Esophagus (tissue), 2 donors: ENCODE results near the gene VENTX. TPM values are rescaled to one million over a fixed set of nuclear protein-coding genes. Genes with fewer than 3 reads are reported as not detected.

Experiments
- H3K27ac ChIP-seq, 2 donors: one replicate each; pipeline ENCODE4 v1.5.1; 2013; ENCODE audit warnings: low read depth in 2 of 2, mild to moderate bottlenecking in 2 of 2, inconsistent platforms in 1 of 2, low read length in 1 of 2, moderate library complexity in 1 of 2
- H3K27me3 ChIP-seq, 2 donors: one replicate each; pipeline ENCODE4 v1.6.1; 2013; ENCODE audit warnings: low read length in 2 of 2, control low read depth in 1 of 2, mild to moderate bottlenecking in 1 of 2; ENCODE audit not compliant: insufficient read depth in 2 of 2, control insufficient read depth in 1 of 2
- H3K36me3 ChIP-seq, 2 donors: one replicate each; pipeline ENCODE4 v1.6.1; 2013; ENCODE audit warnings: low read length in 1 of 2; ENCODE audit not compliant: control insufficient read depth in 2 of 2, insufficient read depth in 2 of 2
- H3K4me1 ChIP-seq, 2 donors: one replicate each; pipeline ENCODE4 v1.6.1; 2013; ENCODE audit warnings: low read length in 1 of 2; ENCODE audit not compliant: control insufficient read depth in 2 of 2, insufficient read depth in 2 of 2
- H3K4me3 ChIP-seq, 2 donors: one replicate each; pipeline ENCODE4 v1.5.1; 2013; ENCODE audit warnings: low read length in 2 of 2, mild to moderate bottlenecking in 2 of 2, low read depth in 1 of 2, moderate library complexity in 1 of 2
- H3K9me3 ChIP-seq, 2 donors: one replicate each; pipeline ENCODE4 v1.6.1; 2013; ENCODE audit warnings: mild to moderate bottlenecking in 2 of 2, low read depth in 1 of 2, low read length in 1 of 2, moderate library complexity in 1 of 2; ENCODE audit not compliant: control insufficient read depth in 2 of 2, insufficient read depth in 1 of 2
- WGBS, 2 donors: extraction: QIAGEN DNeasy Blood & Tissue Kit; methylation state at CpG; one replicate each; pipeline ENCODE4 v1.1.7; 2013; 5-methylcytosine and 5-hydroxymethylcytosine counted together
- polyA plus RNA-seq, 2 donors: library from polyadenylated mRNA; stranded (reverse); fragments of 200-250 nt; gene quantifications; one replicate each; pipeline ENCODE4 v1.2.3, GENCODE V29; 2013
- donor health status: healthy with polysubstance abuse.
- donor health status: Bipolar disorder and iron deficiency.

Gene VENTX
- polyA plus RNA-seq, 2 donors = 0.12 to 0.37 TPM

DNA sequence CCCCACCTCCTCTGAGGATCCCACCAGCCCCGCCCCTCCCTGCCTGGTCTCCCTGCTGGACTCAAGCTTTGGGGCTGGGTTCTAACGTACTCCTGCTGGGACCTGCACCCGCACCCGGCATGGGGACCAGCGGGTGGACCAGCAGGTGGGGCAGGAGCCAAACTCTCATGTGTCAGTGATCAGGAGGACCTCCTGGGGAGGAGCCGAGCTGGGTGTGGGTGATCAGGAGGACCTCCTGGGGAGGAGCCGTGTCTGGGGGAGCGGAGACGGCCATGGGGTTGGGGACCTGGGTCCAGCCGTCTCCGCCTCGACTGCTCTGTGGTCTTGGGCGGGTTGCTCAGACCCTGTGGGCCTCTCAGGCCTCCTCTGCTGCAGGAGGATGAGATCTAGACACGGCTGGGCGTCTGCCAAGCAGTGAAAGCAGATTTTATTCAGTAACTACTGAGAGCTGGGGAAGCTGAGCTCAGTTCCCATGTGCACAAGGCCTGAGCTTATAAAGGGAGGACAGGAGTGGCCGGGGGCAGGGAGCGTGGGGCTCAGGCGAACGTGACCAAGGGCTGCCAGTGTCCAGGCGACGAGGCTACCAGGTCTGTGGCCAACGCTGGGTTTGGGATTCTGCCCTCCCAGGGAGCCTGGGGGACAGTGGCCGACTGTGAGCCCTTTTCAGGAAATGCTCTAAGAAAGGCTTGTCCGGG, 41.3 kb upstream of the VENTX start:
- Histone ChIP-seq H3K27me3 (no peaks in the 10 kb centered on the region), H3K9me3 (peaks cover 0 to 6% of the 10 kb centered on the region in 2 donors), H3K36me3 (no peaks in the 10 kb centered on the region), H3K27ac (no peak overlapping the region), H3K4me1 (no peaks in the 10 kb centered on the region), H3K4me3 (no peak overlapping the region)
- 74 to 79% methylated on average over 24 of the region's 24 CpGs for WGBS, 2 donors

DNA sequence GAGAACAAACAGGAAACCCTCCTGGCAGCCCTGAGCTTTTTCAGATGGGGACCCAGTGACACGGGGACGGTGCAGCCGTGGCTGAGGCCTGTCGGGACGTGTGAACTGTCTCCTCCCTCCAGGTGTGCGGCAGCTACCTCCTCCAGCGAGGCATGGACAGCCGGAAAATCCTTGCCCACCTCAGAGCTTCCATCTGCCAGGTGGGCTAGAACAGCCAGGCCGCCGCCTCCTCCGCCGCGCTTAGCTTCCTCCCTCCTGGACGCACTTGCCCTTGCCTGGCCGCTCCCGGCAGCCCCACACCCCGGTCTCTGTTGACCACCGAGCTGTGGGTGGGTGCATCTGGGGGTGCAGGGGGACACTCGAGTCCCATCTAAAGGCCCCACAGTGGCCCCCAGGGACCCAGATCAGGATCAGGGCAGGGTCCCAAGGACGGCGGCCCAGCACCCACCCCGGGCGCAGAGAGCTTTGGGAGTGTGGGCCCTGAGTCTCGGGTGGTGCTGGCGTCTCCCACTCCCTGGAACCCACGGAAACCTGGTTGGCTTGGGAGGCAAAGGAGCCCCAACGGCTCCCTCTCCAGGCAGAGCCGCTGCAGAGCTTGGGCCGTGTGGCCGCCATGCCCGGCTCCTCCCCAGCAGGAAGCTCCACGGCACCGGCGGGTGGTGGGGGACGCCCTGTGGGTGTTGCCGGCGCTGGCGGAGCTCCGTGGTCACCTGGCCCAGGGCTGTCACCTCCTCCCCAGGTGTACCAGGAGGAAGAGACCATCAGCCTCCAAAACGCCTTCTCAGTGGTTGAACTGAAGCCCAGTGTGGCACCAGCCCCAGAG, 40.5 kb upstream of the VENTX start:
- H3K9me3 ChIP-seq = peaks cover 0 to 3% of the 10 kb centered on the region in 2 donors
- no peaks in the 10 kb centered on the region for H3K4me1 ChIP-seq
- no peaks in the 10 kb centered on the region for H3K36me3 ChIP-seq
- no peak overlapping the region for H3K27ac ChIP-seq
- H3K4me3 ChIP-seq = no peak overlapping the region
- no peaks in the 10 kb centered on the region for H3K27me3 ChIP-seq
- WGBS, 2 donors = 76 to 78% methylated on average over 32 to 40 of the region's 40 CpGs

- 88 to 90% methylated on average over 7 to 9 of the region's 9 CpGs for WGBS, 2 donors
- no peak overlapping the region for H3K27ac ChIP-seq
- no peaks in the 10 kb centered on the region for H3K27me3 ChIP-seq
Observed at GRCh38 chr10:133197786-133198185, 39.9 kb upstream of the VENTX start.

GRCh38 chr10:133198206-133198605, 39.4 kb upstream of the VENTX start:
- Histone ChIP-seq H3K36me3 (no peaks in the 10 kb centered on the region), H3K4me3 (no peak overlapping the region), H3K27ac (no peak overlapping the region), H3K27me3 (no peaks in the 10 kb centered on the region), H3K4me1 (no peaks in the 10 kb centered on the region), H3K9me3 (peaks cover 0 to 3% of the 10 kb centered on the region in 2 donors)
- WGBS, 2 donors = 92 to 95% methylated on average over 22 to 26 of the region's 26 CpGs

More at GRCh38 chr10:133197786-133198185, 39.9 kb upstream of the VENTX start:
- H3K36me3 ChIP-seq = no peaks in the 10 kb centered on the region
- no peak overlapping the region for H3K4me3 ChIP-seq
- no peaks in the 10 kb centered on the region for H3K4me1 ChIP-seq
- H3K9me3 ChIP-seq = peaks cover 0 to 3% of the 10 kb centered on the region in 2 donors

DNA sequence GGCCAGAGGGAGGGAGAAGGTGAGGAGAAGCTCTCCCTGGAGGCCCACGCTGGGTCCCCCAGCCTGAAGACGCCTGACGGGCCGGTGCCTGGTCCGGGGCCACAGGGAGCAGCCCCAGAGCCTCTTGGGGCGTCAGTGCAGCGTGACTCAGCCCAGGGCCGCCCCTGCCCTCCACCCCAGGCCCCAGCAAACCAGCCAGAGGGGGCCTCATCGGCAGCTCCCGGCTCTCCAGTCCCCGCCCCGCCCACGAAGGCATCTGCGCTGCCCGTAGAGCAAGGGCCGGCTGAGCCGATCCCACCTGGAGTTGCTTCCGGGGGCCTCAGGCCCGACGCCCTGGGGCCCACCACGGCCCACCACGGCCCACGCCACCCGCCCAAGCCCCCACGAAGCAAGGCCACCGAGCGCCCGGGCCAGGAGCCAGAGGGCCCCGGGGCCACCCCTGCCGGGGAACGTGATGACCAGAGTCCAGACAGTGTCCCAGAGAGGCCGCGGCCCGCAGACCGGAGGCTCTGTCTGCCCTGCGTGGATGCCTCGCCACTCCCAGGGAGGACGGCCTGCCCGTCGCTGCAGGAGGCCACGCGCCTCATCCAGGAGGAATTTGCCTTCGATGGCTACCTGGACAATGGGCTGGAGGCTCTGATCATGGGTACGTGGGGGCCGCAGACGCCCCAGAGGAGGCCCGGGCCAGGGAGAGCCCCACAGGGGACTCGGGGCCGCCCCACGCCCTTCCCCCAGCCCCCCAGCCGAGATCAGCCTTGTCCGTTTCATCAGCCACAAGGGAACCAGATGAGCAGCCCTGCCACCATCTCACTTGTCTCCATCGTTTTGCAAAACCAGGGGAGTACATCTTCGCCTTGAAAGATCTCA, 38.8 kb upstream of the VENTX start:
- Histone ChIP-seq H3K4me3 (no peak overlapping the region), H3K36me3 (no peaks in the 10 kb centered on the region), H3K4me1 (no peaks in the 10 kb centered on the region), H3K27me3 (no peaks in the 10 kb centered on the region), H3K27ac (no peak overlapping the region), H3K9me3 (peaks cover 0 to 3% of the 10 kb centered on the region in 2 donors)
- WGBS, 2 donors = 80 to 87% methylated on average over 43 to 54 of the region's 54 CpGs

DNA sequence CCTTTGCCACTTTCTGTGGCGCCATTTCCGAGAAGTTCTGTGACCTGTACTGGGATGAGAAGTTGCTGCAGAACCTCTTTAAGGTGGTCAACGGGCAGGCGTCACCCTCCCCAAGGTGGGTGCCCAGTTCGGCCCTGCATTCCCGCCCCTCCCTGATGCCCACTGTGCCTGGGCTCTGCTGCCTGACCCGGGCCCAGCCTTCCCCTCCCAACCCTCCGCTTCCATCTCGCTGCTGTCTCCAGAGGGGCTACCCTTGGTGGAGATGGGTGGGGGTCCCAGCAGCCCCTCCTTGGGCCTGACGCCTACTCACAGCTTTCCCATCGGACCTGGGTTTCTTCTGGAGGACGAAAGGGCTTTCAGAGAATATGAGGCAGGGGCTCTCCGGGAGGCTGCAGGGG, 38.2 kb upstream of the VENTX start:
- Histone ChIP-seq H3K27ac (no peak overlapping the region), H3K9me3 (peaks cover 0 to 3% of the 10 kb centered on the region in 2 donors), H3K4me3 (no peak overlapping the region), H3K36me3 (no peaks in the 10 kb centered on the region), H3K4me1 (no peaks in the 10 kb centered on the region), H3K27me3 (no peaks in the 10 kb centered on the region)
- 81 to 87% methylated on average over 13 of the region's 13 CpGs for WGBS, 2 donors

GRCh38 chr10:133199992-133200611, 37.6 kb upstream of the VENTX start:
- no peaks in the 10 kb centered on the region for H3K27me3 ChIP-seq
- WGBS, 2 donors = 44 to 46% methylated on average over 27 to 38 of the region's 38 CpGs
- H3K36me3 ChIP-seq = no peaks in the 10 kb centered on the region
- H3K4me3 ChIP-seq = no peak overlapping the region
- peaks cover 0 to 3% of the 10 kb centered on the region in 2 donors for H3K9me3 ChIP-seq
- H3K4me1 ChIP-seq = no peaks in the 10 kb centered on the region
- H3K27ac ChIP-seq = no peak overlapping the region

DNA sequence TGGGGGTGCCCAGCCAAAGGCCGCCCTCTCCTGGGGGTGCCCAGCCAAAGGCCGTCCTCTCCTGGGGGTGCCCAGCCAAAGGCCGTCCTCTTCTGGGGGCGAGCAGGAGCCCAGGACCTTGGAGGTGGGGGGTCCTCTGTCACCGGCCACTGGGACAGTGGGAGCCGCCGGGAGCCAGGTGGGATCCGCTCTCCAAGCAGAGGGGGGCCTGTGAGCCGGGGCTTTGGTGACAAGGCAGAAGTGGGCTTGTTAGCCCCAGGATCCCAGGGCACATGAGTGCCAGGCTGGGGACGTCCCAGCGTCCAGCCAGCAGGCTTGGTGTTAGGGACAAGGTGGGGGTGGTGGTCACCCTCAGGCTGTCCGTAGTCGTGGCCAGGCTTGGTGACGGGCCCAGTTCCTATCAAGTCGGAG, 37.0 kb upstream of the VENTX start:
- H3K4me1 ChIP-seq = no peaks in the 10 kb centered on the region

More for the DNA sequence above, 37.0 kb upstream of the VENTX start:
- H3K27me3 ChIP-seq = no peaks in the 10 kb centered on the region
- no peaks in the 10 kb centered on the region for H3K36me3 ChIP-seq
- 71 to 75% methylated on average over 15 of the region's 15 CpGs for WGBS, 2 donors
- H3K4me3 ChIP-seq = no peak overlapping the region
- peaks cover 0 to 3% of the 10 kb centered on the region in 2 donors for H3K9me3 ChIP-seq
- no peak overlapping the region for H3K27ac ChIP-seq
